Activated T-cell treated with anti-CD3 and anti-CD28 coated beads, Interleukin-2, amount 50 U/mL, for 1 hour (primary cell): ENCODE results near the gene MROH2A.
"Not testable (repeated sequence)": the region's sequence is repeated elsewhere in the genome, so short reads cannot be mapped to it uniquely, and the experiment has no call there.

ENCODE experiments used
- DNase-seq: peaks from one replicate; pipeline ENCODE4 v3.0.0-alpha.2; 2020

Gene MROH2A

GRCh38 chr2:233865838-233866237 is 87.7 kb downstream of the MROH2A start:
- DNase-seq = no peak

- DNase-seq = no peak
Observed at GRCh38 chr2:233866479-233866878, 88.3 kb downstream of the MROH2A start.

DNA sequence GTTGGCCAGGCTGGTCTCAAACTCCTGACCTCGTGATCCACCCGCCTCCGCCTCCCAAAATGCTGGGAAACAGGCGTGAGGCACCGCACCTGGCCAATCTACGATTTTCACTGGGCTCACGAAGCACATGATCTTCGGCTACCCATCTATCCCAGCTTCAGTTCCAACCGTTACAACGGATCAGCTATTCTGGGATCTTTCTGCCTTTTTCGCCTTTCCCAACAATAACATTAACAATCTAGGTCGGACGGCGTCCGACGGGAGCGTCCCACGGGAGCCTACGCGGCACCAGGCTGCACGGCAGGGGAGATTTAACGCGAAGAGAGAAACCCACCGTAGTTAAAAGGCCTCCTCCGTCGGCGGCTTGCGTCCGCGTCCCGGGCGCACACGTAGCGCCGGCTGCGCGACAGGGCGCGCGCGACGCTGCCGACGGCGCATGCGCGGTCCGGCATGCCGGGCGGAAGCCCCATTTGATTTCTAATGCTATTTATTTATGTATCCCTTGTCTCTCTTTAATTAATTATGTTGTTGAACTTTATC is 89.9 kb downstream of the MROH2A start, which contains the start of gene MSL3B:
TSS of gene MSL3B (minus strand) at position 394 of the 540 bp plus-strand sequence.
- DNase-seq = peak; percentile 66

DNA sequence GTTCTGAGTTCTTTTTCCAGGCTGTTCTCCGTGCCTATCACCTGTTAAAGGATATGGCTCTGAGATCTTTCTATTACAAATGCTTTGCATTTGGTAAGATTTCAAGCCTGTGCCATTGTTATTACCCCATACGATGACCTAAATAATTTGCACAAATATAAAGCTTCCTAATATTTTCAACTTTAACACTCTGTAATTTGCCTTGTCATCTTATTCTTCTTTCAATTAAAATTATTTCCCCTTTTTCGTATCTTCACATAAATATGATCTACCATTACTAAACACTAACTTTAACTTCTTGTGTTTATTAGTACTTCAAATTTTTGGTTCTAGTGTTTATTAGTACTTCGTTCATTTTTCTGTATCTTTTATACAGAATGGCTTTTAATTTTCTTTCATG is 93.3 kb downstream of the MROH2A start:
- DNase-seq = no peak

- DNase-seq = not testable (repeated sequence)
Observed at GRCh38 chr2:233872125-233872524, 94.0 kb downstream of the MROH2A start.

- no peak for DNase-seq
Observed at GRCh38 chr2:233882353-233882752, 104.2 kb downstream of the MROH2A start.
